Suppressor macrophage (primary cell): ENCODE data around the gene REEP6.
"Not testable (repeated sequence)": the region's sequence is repeated elsewhere in the genome, so short reads cannot be mapped to it uniquely, and the experiment has no call there.

Experiments
- DNase-seq, 4 experiments: peaks; one replicate each; pipeline ENCODE4 v3.0.0-alpha.2; 2020 to 2022

Gene REEP6

GRCh38 chr19:1524287-1524971 lies 33.4 kb downstream of the REEP6 start:
- no peak for DNase-seq

GRCh38 chr19:1524972-1525325 lies 34.0 kb downstream of the REEP6 start:
- no peak for DNase-seq

GRCh38 chr19:1525343-1525742 lies 34.4 kb downstream of the REEP6 start:
- DNase-seq = no peak

- no peak for DNase-seq
Measured at GRCh38 chr19:1526066-1526778, 35.2 kb downstream of the REEP6 start.

GRCh38 chr19:1526979-1527649 lies 36.1 kb downstream of the REEP6 start:
- DNase-seq = no peak

GRCh38 chr19:1527650-1528309 lies 36.8 kb downstream of the REEP6 start:
- DNase-seq = no peak

- no peak for DNase-seq
Measured at GRCh38 chr19:1528596-1529429, 37.8 kb downstream of the REEP6 start.

GRCh38 chr19:1529430-1529816 lies 38.4 kb downstream of the REEP6 start:
- no peak for DNase-seq

- not testable (repeated sequence) for DNase-seq
Measured at GRCh38 chr19:1530856-1531255, 39.9 kb downstream of the REEP6 start.

- DNase-seq = no peak
Measured at GRCh38 chr19:1531587-1531986, 40.6 kb downstream of the REEP6 start.

- no peak for DNase-seq
Measured at GRCh38 chr19:1532003-1532402, 41.0 kb downstream of the REEP6 start.

GRCh38 chr19:1533510-1534150 lies 42.6 kb downstream of the REEP6 start:
- DNase-seq = no peak

GRCh38 chr19:1534972-1535371 lies 44.0 kb downstream of the REEP6 start:
- no peak for DNase-seq

- not testable (repeated sequence) for DNase-seq
Measured at GRCh38 chr19:1535699-1536098, 44.7 kb downstream of the REEP6 start.

GRCh38 chr19:1538978-1539377 lies 48.0 kb downstream of the REEP6 start:
- DNase-seq = no peak

- DNase-seq = not testable (repeated sequence)
Measured at GRCh38 chr19:1539749-1540148, 48.8 kb downstream of the REEP6 start.

GRCh38 chr19:1540365-1540925 lies 49.5 kb downstream of the REEP6 start:
- DNase-seq = no peak
